IMR-90 (cell line): ENCODE results near the gene AHCYL1. TPM values are rescaled to one million over a fixed set of nuclear protein-coding genes. Genes with fewer than 3 reads are reported as not detected.
A peak's percentile ranks its signal among the peaks of the same experiment; 100 is the strongest.

ENCODE experiments used
- ATAC-seq: fragments of 200-7000 bp; cut with Tn5 transposase; 2 replicates; pipeline ENCODE4 v1.9.1; 2020; ENCODE audit warnings: low read depth, mild to moderate bottlenecking, moderate library complexity
- BruUV-seq: library from RNA; stranded (reverse); fragments of 400-500 nt; replicated peaks from 2 replicates; lab custom pipeline; 2021; lab: Mats Ljungman, UMichigan
- CTCF ChIA-PET: fragments of 300-600 bp; formaldehyde crosslinking; extraction: SDS; loops from one replicate; lab custom pipeline; 2021; ENCODE audit warnings: antibody characterized with exemption; lab: Yijun Ruan, JAX
- POLR2A ChIA-PET: fragments of 300-600 bp; sonication (Branson Sonifier 250); formaldehyde crosslinking; loops from one replicate; lab custom pipeline; 2022; ENCODE audit warnings: antibody characterized with exemption; ENCODE audit not compliant: unreplicated experiment; lab: Charles Lee
- DNase-seq: peaks from one replicate; pipeline ENCODE4 v3.0.0; 2013
- H2AFZ ChIP-seq: replicated peaks from 2 replicates; pipeline ENCODE3; 2013; ENCODE audit warnings: low read length, mild to moderate bottlenecking; ENCODE audit not compliant: poor library complexity
- H2AK5ac ChIP-seq: 2 replicates; pipeline ENCODE4 v1.6.1; 2013; ENCODE audit warnings: low read depth, low read length, inconsistent platforms
- H2AK9ac ChIP-seq: replicated peaks from 2 replicates; pipeline ENCODE3; 2013; ENCODE audit warnings: mild to moderate bottlenecking, low read depth, low read length, moderate library complexity; ENCODE audit not compliant: poor library complexity
- H2BK120ac ChIP-seq: 2 replicates; pipeline ENCODE4 v1.6.1; 2013; ENCODE audit warnings: low read depth, low read length, inconsistent platforms
- H2BK15ac ChIP-seq: 3 replicates; pipeline ENCODE4 v1.6.1; 2013; ENCODE audit warnings: low read depth, low read length, inconsistent platforms
- H2BK20ac ChIP-seq: 2 replicates; pipeline ENCODE4 v1.6.1; 2013; ENCODE audit warnings: low read depth, mild to moderate bottlenecking, inconsistent platforms, low read length, moderate library complexity
- H2BK5ac ChIP-seq: 2 replicates; pipeline ENCODE4 v1.6.1; 2013; ENCODE audit warnings: mild to moderate bottlenecking, low read depth, low read length, inconsistent platforms; ENCODE audit not compliant: poor library complexity, severe bottlenecking
- H3K14ac ChIP-seq: replicated peaks from 2 replicates; pipeline ENCODE4 v1.6.1; 2013; ENCODE audit warnings: low read depth, low read length, inconsistent platforms
- H3K18ac ChIP-seq: 2 replicates; pipeline ENCODE4 v1.6.1; 2013; ENCODE audit warnings: low read depth, low read length, control low read depth
- H3K23ac ChIP-seq: 2 replicates; pipeline ENCODE4 v1.6.1; 2013; ENCODE audit warnings: low read depth, low read length, inconsistent platforms
- H3K27ac ChIP-seq: 2 replicates; pipeline ENCODE4 v1.5.1; 2013; ENCODE audit warnings: mild to moderate bottlenecking, control low read depth, low read length; ENCODE audit not compliant: insufficient read depth
- H3K27me3 ChIP-seq: 2 replicates; pipeline ENCODE4 v1.6.1; 2013; ENCODE audit warnings: low read length; ENCODE audit not compliant: control insufficient read depth, insufficient read depth
- H3K36me3 ChIP-seq: 2 replicates; pipeline ENCODE4 v1.6.1; 2013; ENCODE audit warnings: low read length, mixed read lengths; ENCODE audit not compliant: control insufficient read depth, insufficient read depth
- H3K4ac ChIP-seq: 2 replicates; pipeline ENCODE4 v1.6.1; 2013; ENCODE audit warnings: low read depth, low read length, inconsistent platforms
- H3K4me1 ChIP-seq: 2 replicates; pipeline ENCODE4 v1.6.1; 2013; ENCODE audit warnings: low read length, mixed read lengths; ENCODE audit not compliant: control insufficient read depth, insufficient read depth
- H3K4me2 ChIP-seq: 2 replicates; pipeline ENCODE4 v1.6.1; 2013; ENCODE audit warnings: low read depth, mild to moderate bottlenecking, control low read depth, low read length, moderate library complexity
- H3K4me3 ChIP-seq: 2 replicates; pipeline ENCODE4 v1.5.1; 2013; ENCODE audit warnings: low read depth, mild to moderate bottlenecking, control low read depth, low read length, moderate library complexity; ENCODE audit not compliant: insufficient read depth
- H3K56ac ChIP-seq: 2 replicates; pipeline ENCODE4 v1.6.1; 2013; ENCODE audit warnings: low read length, inconsistent platforms; ENCODE audit not compliant: insufficient read depth; ENCODE audit errors: extremely low read depth
- H3K79me1 ChIP-seq, 2 experiments: 2 replicates each; pipeline ENCODE4 v1.6.1; 2013; ENCODE audit warnings: low read length in 2 of 2, inconsistent platforms in 1 of 2, low read depth in 1 of 2
- H3K9ac ChIP-seq: 2 replicates; pipeline ENCODE4 v1.6.1; 2013; ENCODE audit warnings: low read depth, low read length, control low read depth
- H3K9me1 ChIP-seq: 2 replicates; pipeline ENCODE4 v1.6.1; 2013; ENCODE audit warnings: low read length, inconsistent platforms; ENCODE audit not compliant: insufficient read depth
- H3K9me3 ChIP-seq: 2 replicates; pipeline ENCODE4 v1.6.1; 2013; ENCODE audit warnings: low read length; ENCODE audit not compliant: control insufficient read depth, insufficient read depth
- H4K20me1 ChIP-seq: 2 replicates; pipeline ENCODE4 v1.6.1; 2013; ENCODE audit warnings: low read length, inconsistent platforms; ENCODE audit not compliant: insufficient read depth
- H4K5ac ChIP-seq: 2 replicates; pipeline ENCODE4 v1.6.1; 2013; ENCODE audit warnings: mild to moderate bottlenecking, low read depth, low read length, control low read depth
- H4K8ac ChIP-seq, 2 experiments: 2 replicates each; pipeline ENCODE4 v1.6.1; 2013; ENCODE audit warnings: low read depth in 2 of 2, low read length in 2 of 2, control low read depth in 1 of 2, inconsistent platforms in 1 of 2
- H4K91ac ChIP-seq: 2 replicates; pipeline ENCODE4 v1.6.1; 2013; ENCODE audit warnings: low read depth, low read length, inconsistent platforms; ENCODE audit not compliant: insufficient read depth
- CEBPB ChIP-seq: IDR thresholded peaks from 2 replicates; pipeline ENCODE4 v1.6.1; 2012; ENCODE audit warnings: low read depth, low read length, improper control_type of control experiment
- POLR2A ChIP-seq: IDR thresholded peaks from 2 replicates; pipeline ENCODE4 v1.6.1; 2012; ENCODE audit warnings: mild to moderate bottlenecking, low read depth, low read length
- WGBS, 2 experiments: methylation state at CpG; one replicate each; pipeline versions ENCODE4 v1.1.5 to v1.1.7; 2013; ENCODE audit warnings: missing lambda C conversion rate in 2 of 2; ENCODE audit not compliant: insufficient read length in 1 of 2; ENCODE audit errors: extremely low coverage in 2 of 2; 5-methylcytosine and 5-hydroxymethylcytosine counted together
- dilution Hi-C: fragments of 300-500 bp; cut with HindIII; formaldehyde crosslinking; loops from one replicate; pipeline ENCODE4 v1.14.3; 2018; ENCODE audit warnings: low sequenced_read_pairs; ENCODE audit not compliant: unreplicated experiment
- in situ Hi-C: fragments of 300-500 bp; cut with MboI; formaldehyde crosslinking; loops from 3 replicates; pipeline ENCODE4 v1.14.3; 2019; ENCODE audit warnings: low sequenced_read_pairs, inconsistent platforms, mixed read lengths
- intact Hi-C: fragments of 100-400 bp; cut with micrococcal nuclease; formaldehyde crosslinking; loops from 2 replicates; pipeline ENCODE4 v1.10.0; 2022
- polyA plus RNA-seq, 3 experiments: library from polyadenylated mRNA; depleted of rRNA; stranded (reverse); fragments of >200 nt; gene quantifications; 2 replicates each; pipeline ENCODE4 v1.2.3, GENCODE V29; 2012; ENCODE audit warnings: low replicate concordance in 1 of 3
- total RNA-seq: library from RNA; depleted of rRNA; stranded (reverse); fragments of >200 nt; gene quantifications from 2 replicates; pipeline ENCODE4 v1.2.3, GENCODE V29; 2012

AHCYL1 gene
- total and polyA plus RNA-seq, 2 of the 4 experiments (the other 2 are of a cell fraction), result 75.1 to 76.0 TPM

- peak overlapping the region; percentile 83 for H2AK5ac ChIP-seq
- H2BK120ac ChIP-seq, result peak overlapping the region; percentile 91
- H3K4me1 ChIP-seq, result peaks cover 27% of the 10 kb centered on the region
- DNase-seq (no peak), ATAC-seq (no peak)
- H3K79me1 ChIP-seq, result peaks cover 5 to 36% of the 10 kb centered on the region in 2 experiments; a peak in 3 of 4 replicates
- 0 out of 2 replicates have a peak overlapping the region, but pooled peaks have one; percentile 13 for H3K9ac ChIP-seq
- H3K56ac ChIP-seq, result no peak overlapping the region
- H3K23ac ChIP-seq, result peak overlapping the region; percentile 74
- peaks cover 27% of the 10 kb centered on the region for H3K9me1 ChIP-seq
- peak overlapping the region; percentile 79 to 80 for H4K8ac ChIP-seq
- no peaks in the 10 kb centered on the region; the same call in 1 of the 2 replicates for H3K36me3 ChIP-seq
- TF ChIP-seq CEBPB (peak; percentile 9; the same call in 1 of the 2 replicates), POLR2A (no peak)
- H3K4me3 ChIP-seq, result no peak overlapping the region
- peak overlapping the region; percentile 20 for H3K27ac ChIP-seq
- peaks cover 34% of the 10 kb centered on the region for H4K20me1 ChIP-seq
- H3K27me3 ChIP-seq, result no peaks in the 10 kb centered on the region
- peak overlapping the region; percentile 90 for H3K4ac ChIP-seq
- H3K14ac ChIP-seq, result peak overlapping the region; percentile 70
- peak overlapping the region; percentile 37; the same call in 1 of the 2 replicates for H3K18ac ChIP-seq
- peak overlapping the region; percentile 90; the same call in 2 of the 3 replicates for H2BK15ac ChIP-seq
- POLR2A ChIA-PET, result interaction anchor here (0.8 kb wide), 1 partner anchor 67 kb away, joined by 3 read pairs; no protein-coding TSS in a partner anchor
- H4K5ac ChIP-seq, result peak overlapping the region; percentile 47
- peaks cover 2% of the 10 kb centered on the region for H3K9me3 ChIP-seq
- CTCF ChIA-PET, result interaction anchor here (0.5 to 3.6 kb wide), 23 partner anchors 9 to 437 kb away, joined by 3 to 69 read pairs (median 9); no protein-coding TSS in a partner anchor
- H2AFZ ChIP-seq, result peak overlapping the region; percentile 97
- in situ Hi-C loops, result loop anchor here (5.0 kb wide), 1 partner anchor 341 kb away; no protein-coding TSS in a partner anchor
- no peak overlapping the region for H3K4me2 ChIP-seq
- dilution Hi-C loops, result no loop called here
- peak overlapping the region; percentile 50 for H2AK9ac ChIP-seq
- intact Hi-C loops, result loop anchor here (1.0 to 5.0 kb wide), 7 partner anchors 51 to 437 kb away; partner anchors contain the start of gene CSF1
- no peak overlapping the region for H2BK5ac ChIP-seq
- BruUV-seq, result no TSS peak
- peak overlapping the region; percentile 88 for H2BK20ac ChIP-seq
- peak overlapping the region; percentile 89 for H4K91ac ChIP-seq
- WGBS, 2 experiments, result no CpG with 5 or more reads among the region's 5 CpGs
These were observed 980 bp upstream of the AHCYL1 start for GRCh38 chr1:109983380-109984189.
